HepG2 (cell line): Measurements from ENCODE around the gene ATP13A2. TPM values are rescaled to one million over a fixed set of nuclear protein-coding genes. Genes with fewer than 3 reads are reported as not detected.

Experiments used
- ARNT2 ChIP-seq: sonication (generic); formaldehyde crosslinking; IDR thresholded peaks from 2 replicates; pipeline ENCODE4 v1.8.0; 2022; ENCODE audit warnings: mild to moderate bottlenecking, low read depth, missing genetic modification reagents, moderate library complexity
- DR1 ChIP-seq: sonication (generic); formaldehyde crosslinking; IDR thresholded peaks from 2 replicates; pipeline ENCODE4 v1.8.0; 2021; ENCODE audit warnings: mild to moderate bottlenecking, missing genetic modification reagents, inconsistent platforms
- ETV6 ChIP-seq: sonication (generic); formaldehyde crosslinking; conservative IDR thresholded peaks from 2 replicates; pipeline ENCODE4 v1.4.0; 2020; ENCODE audit warnings: missing genetic modification reagents
- FOXM1 ChIP-seq: sonication (generic); formaldehyde crosslinking; IDR thresholded peaks from 2 replicates; pipeline ENCODE4 v1.5.0; 2020; ENCODE audit warnings: missing genetic modification reagents
- PAF1 ChIP-seq: IDR thresholded peaks from 2 replicates; pipeline ENCODE4 v1.6.1; 2016; ENCODE audit warnings: missing genetic modification reagents, missing compliant biosample characterization
- PHB2 ChIP-seq: fragments of 450-650 bp; IDR thresholded peaks from 2 replicates; pipeline ENCODE4 v1.6.1; 2018; ENCODE audit not compliant: partially characterized antibody
- RAD21 ChIP-seq: fragments of 450-650 bp; formaldehyde crosslinking; IDR thresholded peaks from 2 replicates; pipeline ENCODE4 v1.5.0; 2020; ENCODE audit warnings: mild to moderate bottlenecking
- RBAK ChIP-seq: sonication (generic); formaldehyde crosslinking; IDR thresholded peaks from 2 replicates; pipeline ENCODE4 v1.5.1; 2020; ENCODE audit warnings: mild to moderate bottlenecking, missing genetic modification reagents
- RFX3 ChIP-seq: IDR thresholded peaks from 2 replicates; pipeline ENCODE4 v1.6.1; 2016; ENCODE audit warnings: missing biosample characterization, missing genetic modification reagents
- SIN3A ChIP-seq: IDR thresholded peaks from 2 replicates; pipeline ENCODE4 v1.6.1; 2011; ENCODE audit warnings: low read depth, mild to moderate bottlenecking, control low read depth, low read length, borderline replicate concordance
- SRF ChIP-seq: IDR thresholded peaks from 2 replicates; pipeline ENCODE4 v1.6.1; 2011; ENCODE audit warnings: mild to moderate bottlenecking, low read depth, low read length, moderate library complexity
- SRY ChIP-seq: sonication (generic); formaldehyde crosslinking; IDR thresholded peaks from 2 replicates; pipeline ENCODE4 v1.8.0; 2022; ENCODE audit warnings: mild to moderate bottlenecking, missing genetic modification reagents
- ZFP36L2 ChIP-seq: sonication (generic); formaldehyde crosslinking; IDR thresholded peaks from 2 replicates; pipeline ENCODE4 v1.4.0; 2020; ENCODE audit warnings: missing genetic modification reagents
- ZFP41 ChIP-seq: sonication (generic); formaldehyde crosslinking; IDR thresholded peaks from 2 replicates; pipeline ENCODE4 v1.4.0; 2020; ENCODE audit warnings: mild to moderate bottlenecking, missing genetic modification reagents, borderline replicate concordance
- ZNF747 ChIP-seq: sonication (generic); formaldehyde crosslinking; IDR thresholded peaks from 2 replicates; pipeline ENCODE4 v1.8.1; 2023; ENCODE audit warnings: missing genetic modification reagents, mild to moderate bottlenecking, borderline replicate concordance
- ZNF768 ChIP-seq: sonication (generic); formaldehyde crosslinking; IDR thresholded peaks from 2 replicates; pipeline ENCODE4 v1.4.0; 2020; ENCODE audit warnings: missing genetic modification reagents
- ZNF790 ChIP-seq: sonication (generic); formaldehyde crosslinking; IDR thresholded peaks from 2 replicates; pipeline ENCODE4 v1.8.0; 2022; ENCODE audit warnings: missing genetic modification reagents, mild to moderate bottlenecking, borderline replicate concordance
- ZNF841 ChIP-seq: sonication (generic); formaldehyde crosslinking; IDR thresholded peaks from 2 replicates; pipeline ENCODE4 v1.8.1; 2023; ENCODE audit warnings: missing genetic modification reagents, borderline replicate concordance
- polyA plus RNA-seq, 8 experiments: library from polyadenylated mRNA; depleted of rRNA in 3 of 8; stranded (reverse) in 7 of 8; unstranded in 1 of 8; fragments of >200 nt; fragmentation: Illumina TruSeq in 4 of 8; extraction: Trizol in 4 of 8; gene quantifications; 2 replicates each; pipeline versions ENCODE4 v1.2.1 to v1.2.3, GENCODE V29; 2011 to 2016; ENCODE audit warnings: low read depth in 4 of 8, missing spikeins in 1 of 8, mixed read lengths in 1 of 8; ENCODE audit not compliant: insufficient read depth in 1 of 8
- total RNA-seq, 5 experiments: library from RNA; depleted of rRNA; stranded (reverse); fragments of >200 nt; fragmentation: Illumina TruSeq; extraction: Trizol; gene quantifications; 2 replicates each; pipeline ENCODE4 v1.2.3, GENCODE V29; 2016; ENCODE audit warnings: low read depth in 1 of 5
- TF ChIP-seq, protein P1 (sequence below): sonication (generic); formaldehyde crosslinking; IDR thresholded peaks from 2 replicates; pipeline ENCODE4 v1.4.0; 2020; ENCODE audit warnings: missing genetic modification reagents
- TF ChIP-seq, protein P2 (sequence below): sonication (generic); formaldehyde crosslinking; IDR thresholded peaks from 2 replicates; pipeline ENCODE4 v1.5.0; 2020; ENCODE audit warnings: mild to moderate bottlenecking, missing genetic modification reagents
- TF ChIP-seq, protein P3 (sequence below): sonication (generic); formaldehyde crosslinking; IDR thresholded peaks from 2 replicates; pipeline ENCODE4 v1.4.0; 2020; ENCODE audit warnings: missing genetic modification reagents, borderline replicate concordance
- TF ChIP-seq, protein P4 (sequence below): sonication (generic); formaldehyde crosslinking; IDR thresholded peaks from 2 replicates; pipeline ENCODE4 v1.8.1; 2022; ENCODE audit warnings: low read depth, mild to moderate bottlenecking, missing genetic modification reagents

ATP13A2 gene
- total and polyA plus RNA-seq, 2 of the 13 experiments (the other 11 are each of a cell fraction or from before 2014, with no cell fraction given), result 13.2 to 16.2 TPM

DNA sequence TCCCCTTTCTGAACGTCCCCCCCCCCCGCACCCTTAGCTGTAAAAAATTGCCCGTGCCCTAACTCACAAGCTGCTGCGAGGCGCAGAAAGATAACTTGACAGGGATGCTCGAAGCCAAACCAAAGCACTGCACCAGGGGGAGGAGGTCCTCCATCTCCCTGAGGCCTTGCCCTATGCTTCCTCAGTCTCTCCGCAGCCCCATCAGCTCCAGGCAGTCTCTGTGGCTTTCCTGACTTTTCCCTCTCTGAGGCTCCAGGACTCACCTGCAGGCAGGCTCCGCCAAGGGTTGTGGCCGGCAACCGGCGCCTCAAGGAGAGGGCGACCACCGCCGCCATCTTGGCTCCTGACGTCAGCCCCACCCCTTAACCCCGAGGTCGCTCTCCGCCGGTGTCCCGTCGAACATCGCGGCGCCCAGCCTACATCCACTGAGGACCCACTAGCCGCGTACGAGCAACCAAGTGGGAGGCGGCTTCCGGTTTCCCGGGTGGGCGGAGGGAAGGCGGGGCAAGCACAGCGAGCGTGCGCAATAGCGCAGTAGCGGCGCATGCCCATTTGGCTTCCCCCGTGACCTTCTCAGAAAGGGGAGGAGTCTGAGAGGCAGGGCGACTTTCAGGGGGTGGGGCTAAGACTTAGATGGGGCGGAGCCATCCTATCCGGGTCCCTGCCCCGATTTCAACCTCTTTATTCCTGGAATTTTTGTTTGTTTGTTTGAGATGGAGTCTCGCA lies 42.1 kb upstream of the ATP13A2 start, which contains the start of gene SDHB (continued):
- no peak for TF ChIP-seq SRY
- no peak for TF ChIP-seq PHB2
- TF ChIP-seq ZFP36L2 (CRISPR knock-in tag), result no peak
- TF ChIP-seq, protein P1, sequence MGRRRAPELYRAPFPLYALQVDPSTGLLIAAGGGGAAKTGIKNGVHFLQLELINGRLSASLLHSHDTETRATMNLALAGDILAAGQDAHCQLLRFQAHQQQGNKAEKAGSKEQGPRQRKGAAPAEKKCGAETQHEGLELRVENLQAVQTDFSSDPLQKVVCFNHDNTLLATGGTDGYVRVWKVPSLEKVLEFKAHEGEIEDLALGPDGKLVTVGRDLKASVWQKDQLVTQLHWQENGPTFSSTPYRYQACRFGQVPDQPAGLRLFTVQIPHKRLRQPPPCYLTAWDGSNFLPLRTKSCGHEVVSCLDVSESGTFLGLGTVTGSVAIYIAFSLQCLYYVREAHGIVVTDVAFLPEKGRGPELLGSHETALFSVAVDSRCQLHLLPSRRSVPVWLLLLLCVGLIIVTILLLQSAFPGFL (CRISPR knock-in tag), result no peak
- no peak for TF ChIP-seq RFX3 (CRISPR knock-in tag)
- TF ChIP-seq, protein P2, sequence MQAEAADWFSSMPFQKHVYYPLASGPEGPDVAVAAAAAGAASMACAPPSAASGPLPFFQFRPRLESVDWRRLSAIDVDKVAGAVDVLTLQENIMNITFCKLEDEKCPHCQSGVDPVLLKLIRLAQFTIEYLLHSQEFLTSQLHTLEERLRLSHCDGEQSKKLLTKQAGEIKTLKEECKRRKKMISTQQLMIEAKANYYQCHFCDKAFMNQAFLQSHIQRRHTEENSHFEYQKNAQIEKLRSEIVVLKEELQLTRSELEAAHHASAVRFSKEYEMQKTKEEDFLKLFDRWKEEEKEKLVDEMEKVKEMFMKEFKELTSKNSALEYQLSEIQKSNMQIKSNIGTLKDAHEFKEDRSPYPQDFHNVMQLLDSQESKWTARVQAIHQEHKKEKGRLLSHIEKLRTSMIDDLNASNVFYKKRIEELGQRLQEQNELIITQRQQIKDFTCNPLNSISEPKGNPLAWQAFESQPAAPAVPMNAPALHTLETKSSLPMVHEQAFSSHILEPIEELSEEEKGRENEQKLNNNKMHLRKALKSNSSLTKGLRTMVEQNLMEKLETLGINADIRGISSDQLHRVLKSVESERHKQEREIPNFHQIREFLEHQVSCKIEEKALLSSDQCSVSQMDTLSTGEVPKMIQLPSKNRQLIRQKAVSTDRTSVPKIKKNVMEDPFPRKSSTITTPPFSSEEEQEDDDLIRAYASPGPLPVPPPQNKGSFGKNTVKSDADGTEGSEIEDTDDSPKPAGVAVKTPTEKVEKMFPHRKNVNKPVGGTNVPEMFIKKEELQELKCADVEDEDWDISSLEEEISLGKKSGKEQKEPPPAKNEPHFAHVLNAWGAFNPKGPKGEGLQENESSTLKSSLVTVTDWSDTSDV, result no peak
- no peak for TF ChIP-seq ZFP41 (CRISPR knock-in tag)
- TF ChIP-seq FOXM1, result no peak
- TF ChIP-seq, protein P3, sequence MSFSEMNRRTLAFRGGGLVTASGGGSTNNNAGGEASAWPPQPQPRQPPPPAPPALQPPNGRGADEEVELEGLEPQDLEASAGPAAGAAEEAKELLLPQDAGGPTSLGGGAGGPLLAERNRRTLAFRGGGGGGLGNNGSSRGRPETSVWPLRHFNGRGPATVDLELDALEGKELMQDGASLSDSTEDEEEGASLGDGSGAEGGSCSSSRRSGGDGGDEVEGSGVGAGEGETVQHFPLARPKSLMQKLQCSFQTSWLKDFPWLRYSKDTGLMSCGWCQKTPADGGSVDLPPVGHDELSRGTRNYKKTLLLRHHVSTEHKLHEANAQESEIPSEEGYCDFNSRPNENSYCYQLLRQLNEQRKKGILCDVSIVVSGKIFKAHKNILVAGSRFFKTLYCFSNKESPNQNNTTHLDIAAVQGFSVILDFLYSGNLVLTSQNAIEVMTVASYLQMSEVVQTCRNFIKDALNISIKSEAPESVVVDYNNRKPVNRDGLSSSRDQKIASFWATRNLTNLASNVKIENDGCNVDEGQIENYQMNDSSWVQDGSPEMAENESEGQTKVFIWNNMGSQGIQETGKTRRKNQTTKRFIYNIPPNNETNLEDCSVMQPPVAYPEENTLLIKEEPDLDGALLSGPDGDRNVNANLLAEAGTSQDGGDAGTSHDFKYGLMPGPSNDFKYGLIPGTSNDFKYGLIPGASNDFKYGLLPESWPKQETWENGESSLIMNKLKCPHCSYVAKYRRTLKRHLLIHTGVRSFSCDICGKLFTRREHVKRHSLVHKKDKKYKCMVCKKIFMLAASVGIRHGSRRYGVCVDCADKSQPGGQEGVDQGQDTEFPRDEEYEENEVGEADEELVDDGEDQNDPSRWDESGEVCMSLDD (CRISPR knock-in tag), result no peak
- TF ChIP-seq ZNF768 (CRISPR knock-in tag), result no peak
- TF ChIP-seq, protein P4, sequence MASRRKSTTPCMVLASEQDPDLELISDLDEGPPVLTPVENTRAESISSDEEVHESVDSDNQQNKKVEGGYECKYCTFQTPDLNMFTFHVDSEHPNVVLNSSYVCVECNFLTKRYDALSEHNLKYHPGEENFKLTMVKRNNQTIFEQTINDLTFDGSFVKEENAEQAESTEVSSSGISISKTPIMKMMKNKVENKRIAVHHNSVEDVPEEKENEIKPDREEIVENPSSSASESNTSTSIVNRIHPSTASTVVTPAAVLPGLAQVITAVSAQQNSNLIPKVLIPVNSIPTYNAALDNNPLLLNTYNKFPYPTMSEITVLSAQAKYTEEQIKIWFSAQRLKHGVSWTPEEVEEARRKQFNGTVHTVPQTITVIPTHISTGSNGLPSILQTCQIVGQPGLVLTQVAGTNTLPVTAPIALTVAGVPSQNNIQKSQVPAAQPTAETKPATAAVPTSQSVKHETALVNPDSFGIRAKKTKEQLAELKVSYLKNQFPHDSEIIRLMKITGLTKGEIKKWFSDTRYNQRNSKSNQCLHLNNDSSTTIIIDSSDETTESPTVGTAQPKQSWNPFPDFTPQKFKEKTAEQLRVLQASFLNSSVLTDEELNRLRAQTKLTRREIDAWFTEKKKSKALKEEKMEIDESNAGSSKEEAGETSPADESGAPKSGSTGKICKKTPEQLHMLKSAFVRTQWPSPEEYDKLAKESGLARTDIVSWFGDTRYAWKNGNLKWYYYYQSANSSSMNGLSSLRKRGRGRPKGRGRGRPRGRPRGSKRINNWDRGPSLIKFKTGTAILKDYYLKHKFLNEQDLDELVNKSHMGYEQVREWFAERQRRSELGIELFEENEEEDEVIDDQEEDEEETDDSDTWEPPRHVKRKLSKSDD (CRISPR knock-in tag), result no peak; the same call in none of the 2 replicates
- TF ChIP-seq SIN3A, result peak; percentile 27; the same call in 1 of the 2 replicates
- TF ChIP-seq PAF1, result no peak
- no peak for TF ChIP-seq ZNF790 (CRISPR knock-in tag)
- no peak for TF ChIP-seq ARNT2 (CRISPR knock-in tag)
- no peak for TF ChIP-seq RAD21 (CRISPR knock-in tag)
- TF ChIP-seq ZNF747, result no peak
- no peak for TF ChIP-seq ZNF841 (CRISPR knock-in tag)
- no peak for TF ChIP-seq SRF
- TF ChIP-seq RBAK (CRISPR knock-in tag), result no peak
- TF ChIP-seq DR1, result peak; percentile 57; the same call in 1 of the 2 replicates
- no peak for TF ChIP-seq ETV6 (CRISPR knock-in tag)
